Measurements from ENCODE around the gene PTPN12.

Gene PTPN12

GRCh38 chr7:77665161-77665560 lies 128.1 kb downstream of the PTPN12 start:
- Histone ChIP-seq H3K36me3 (ENCODE audit: insufficient read depth, low read length) (no peaks in the 10 kb centered on the region), H3F3A (ENCODE audit: low read depth) (no peaks in the 10 kb centered on the region), H3K4me2 (ENCODE audit: low read depth, low read length, poor library complexity, severe bottlenecking) (no peak overlapping the region), H3K9me2 (replicated peaks; ENCODE audit: low read depth, low read length) (no peaks in the 10 kb centered on the region), H3K4me3 (ENCODE audit: low read length, poor library complexity, severe bottlenecking) (no peak overlapping the region), H3K27me3 (ENCODE audit: insufficient read depth, low read length, poor library complexity, severe bottlenecking) (no peaks in the 10 kb centered on the region), H4K20me1 (ENCODE audit: insufficient read depth, low read length, poor library complexity, severe bottlenecking) (no peaks in the 10 kb centered on the region), H3K4me1 (ENCODE audit: insufficient read depth, low read length, poor library complexity, severe bottlenecking) (no peaks in the 10 kb centered on the region), H3K9me3 (ENCODE audit: insufficient read depth, low read depth, low read length) (no peaks in the 10 kb centered on the region), H3K79me2 (ENCODE audit: insufficient read depth, low read length) (no peaks in the 10 kb centered on the region), H2AFZ (ENCODE audit: low read length) (no peak overlapping the region), H3K9ac (ENCODE audit: low read depth, low read length, poor library complexity, severe bottlenecking) (no peak overlapping the region)
- no peak for TF ChIP-seq CTCF (conservative IDR thresholded peaks at IDR 0.05; ENCODE audit: low read length)
- no peak for TF ChIP-seq EZH2phosphoT487 (IDR thresholded peaks at IDR 0.05; ENCODE audit: borderline replicate concordance)

- no peaks in the 10 kb centered on the region for H3K27me3 ChIP-seq (ENCODE audit: insufficient read depth, low read length, poor library complexity, severe bottlenecking)
- H3K4me2 ChIP-seq (ENCODE audit: low read depth, low read length, poor library complexity, severe bottlenecking): no peak overlapping the region
- no peaks in the 10 kb centered on the region for H4K20me1 ChIP-seq (ENCODE audit: insufficient read depth, low read length, poor library complexity, severe bottlenecking)
- H3K79me2 ChIP-seq (ENCODE audit: insufficient read depth, low read length): no peaks in the 10 kb centered on the region
- no peaks in the 10 kb centered on the region for H3K4me1 ChIP-seq (ENCODE audit: insufficient read depth, low read length, poor library complexity, severe bottlenecking)
- no peaks in the 10 kb centered on the region for H3K36me3 ChIP-seq (ENCODE audit: insufficient read depth, low read length)
- TF ChIP-seq CTCF (conservative IDR thresholded peaks at IDR 0.05; ENCODE audit: low read length): no peak
- no peak for TF ChIP-seq EZH2phosphoT487 (IDR thresholded peaks at IDR 0.05; ENCODE audit: borderline replicate concordance)
- no peaks in the 10 kb centered on the region for H3K9me3 ChIP-seq (ENCODE audit: insufficient read depth, low read depth, low read length)
- H3K4me3 ChIP-seq (ENCODE audit: low read length, poor library complexity, severe bottlenecking): no peak overlapping the region
- no peak overlapping the region for H2AFZ ChIP-seq (ENCODE audit: low read length)
- H3K9ac ChIP-seq (ENCODE audit: low read depth, low read length, poor library complexity, severe bottlenecking): no peak overlapping the region
- H3F3A ChIP-seq (ENCODE audit: low read depth): no peaks in the 10 kb centered on the region
- no peaks in the 10 kb centered on the region for H3K9me2 ChIP-seq (replicated peaks; ENCODE audit: low read depth, low read length)
Observed at GRCh38 chr7:77667459-77668086, 130.5 kb downstream of the PTPN12 start.

- Histone ChIP-seq H3K79me2 (ENCODE audit: insufficient read depth, low read length) (no peaks in the 10 kb centered on the region), H2AFZ (ENCODE audit: low read length) (no peak overlapping the region), H3K9ac (ENCODE audit: low read depth, low read length, poor library complexity, severe bottlenecking) (no peak overlapping the region), H3K9me3 (ENCODE audit: insufficient read depth, low read depth, low read length) (no peaks in the 10 kb centered on the region), H3K4me3 (ENCODE audit: low read length, poor library complexity, severe bottlenecking) (no peak overlapping the region), H3K4me2 (ENCODE audit: low read depth, low read length, poor library complexity, severe bottlenecking) (no peak overlapping the region), H3K4me1 (ENCODE audit: insufficient read depth, low read length, poor library complexity, severe bottlenecking) (no peaks in the 10 kb centered on the region), H3F3A (ENCODE audit: low read depth) (no peaks in the 10 kb centered on the region), H3K27me3 (ENCODE audit: insufficient read depth, low read length, poor library complexity, severe bottlenecking) (no peaks in the 10 kb centered on the region), H4K20me1 (ENCODE audit: insufficient read depth, low read length, poor library complexity, severe bottlenecking) (no peaks in the 10 kb centered on the region), H3K36me3 (ENCODE audit: insufficient read depth, low read length) (no peaks in the 10 kb centered on the region), H3K9me2 (replicated peaks; ENCODE audit: low read depth, low read length) (no peaks in the 10 kb centered on the region)
- TF ChIP-seq CTCF (conservative IDR thresholded peaks at IDR 0.05; ENCODE audit: low read length) (no peak), EZH2phosphoT487 (IDR thresholded peaks at IDR 0.05; ENCODE audit: borderline replicate concordance) (no peak)
Observed at GRCh38 chr7:77674878-77675277, 137.8 kb downstream of the PTPN12 start.
